ENCODE measurements around the gene TUBB. TPM values are rescaled to one million over a fixed set of nuclear protein-coding genes. Genes with fewer than 3 reads are reported as not detected.

Gene TUBB
- total RNA-seq, 1 experiment from 2014 or later = 1,719 TPM

GRCh38 chr6:30720738-30721197 is 616 bp downstream of the TUBB start:
- Histone ChIP-seq H2BK15ac (ENCODE audit: low read depth, low read length) (no peak overlapping the region), H3K27me3 (ENCODE audit: insufficient read depth, low read length) (no peaks in the 10 kb centered on the region), H2BK5ac (ENCODE audit: insufficient read length, low read length) (no peak overlapping the region), H2AFZ (ENCODE audit: low read length) (no peak overlapping the region), H3K4me2 (ENCODE audit: insufficient read depth, insufficient read length, low read length) (peak overlapping the region; percentile 18), H3K23ac (ENCODE audit: insufficient read length, low read depth, low read length) (no peak overlapping the region), H3K79me2 (ENCODE audit: insufficient read depth, low read length) (peaks cover 11% of the 10 kb centered on the region; the same call in 1 of the 2 replicates), H3K18ac (ENCODE audit: insufficient read length, low read depth, low read length) (peak overlapping the region; percentile 69), H3K9me3 (ENCODE audit: control insufficient read depth, low read depth, low read length) (no peaks in the 10 kb centered on the region), H4K20me1 (ENCODE audit: control insufficient read depth, insufficient read depth, insufficient read length) (no peaks in the 10 kb centered on the region), H2BK120ac (ENCODE audit: low read depth, low read length, poor library complexity, severe bottlenecking) (peak overlapping the region; percentile 74), H3K56ac (ENCODE audit: insufficient read length, low read depth, low read length) (no peak overlapping the region), H3K9ac (ENCODE audit: extremely low read depth, insufficient read length, low read length) (peak overlapping the region; percentile 99), H4K8ac (replicated peaks; ENCODE audit: insufficient read length, low read depth, low read length) (no peak overlapping the region), H2BK20ac (ENCODE audit: low read depth, low read length, poor library complexity, severe bottlenecking) (no peak overlapping the region), H3K4ac (ENCODE audit: low read depth, low read length) (peak overlapping the region; percentile 78; the same call in 1 of the 2 replicates), H2AK5ac (ENCODE audit: insufficient read length, low read length) (no peak overlapping the region), H3K4me1 (ENCODE audit: insufficient read depth, low read length) (no peaks in the 10 kb centered on the region), H3T11ph (ENCODE audit: low read length) (peak overlapping the region; percentile 86), H4K5ac (ENCODE audit: insufficient read length, low read depth, low read length) (no peak overlapping the region), H4K91ac (ENCODE audit: insufficient read length, low read depth, low read length) (no peak overlapping the region), H3K23me2 (ENCODE audit: insufficient read length, low read depth, low read length, poor library complexity, severe bottlenecking) (peaks cover 15% of the 10 kb centered on the region), H3K79me1 (ENCODE audit: insufficient read depth, low read depth, low read length, poor library complexity, severe bottlenecking) (no peaks in the 10 kb centered on the region), H3K14ac (ENCODE audit: insufficient read depth, low read length) (peak overlapping the region; percentile 64; the same call in 1 of the 2 replicates), H2BK12ac (ENCODE audit: insufficient read length, low read depth, low read length) (no peak overlapping the region), H3K27ac (ENCODE audit: insufficient read length, low read depth, low read length) (peak overlapping the region; percentile 66)
- peaks cover 45 to 56% (median 54%) of the 10 kb centered on the region in 3 experiments for H3K36me3 Mint-ChIP-seq (ENCODE audit: insufficient read depth in 1 of 3, low read depth in 3 of 3)
- TF ChIP-seq CTCF (conservative IDR thresholded peaks at IDR 0.05) = no peak
- peaks cover 6 to 7% of the 10 kb centered on the region in 2 experiments; a peak in 4 of 5 replicates for H3K9me3 Mint-ChIP-seq
- peaks cover 5% of the 10 kb centered on the region; the same call in 1 of the 2 replicates for H3K27me3 Mint-ChIP-seq (ENCODE audit: low read depth)
- peak; percentile 59 for DNase-seq
- no CpG with 5 or more reads among the region's 29 CpGs for WGBS (ENCODE audit: extremely low coverage, insufficient read length, low lambda C conversion rate)
- peaks cover 39 to 55% of the 10 kb centered on the region in 2 experiments for H3K4me1 Mint-ChIP-seq
- H3K4me3 Mint-ChIP-seq = peak overlapping the region; percentile 93 to 98
- H3K27ac Mint-ChIP-seq = peak overlapping the region; percentile 99 to 100 (median 99)
